K562 (cell line): ENCODE measurements around the gene DLX2. TPM values are rescaled to one million over a fixed set of nuclear protein-coding genes. Genes with fewer than 3 reads are reported as not detected.

Experiments used
- ATF7 ChIP-seq: fragments of 450-650 bp; IDR thresholded peaks from 2 replicates; pipeline ENCODE4 v1.7.1; 2014; ENCODE audit warnings: mild to moderate bottlenecking, moderate library complexity
- MCM5 ChIP-seq: fragments of 450-650 bp; IDR thresholded peaks from 2 replicates; pipeline ENCODE4 v1.6.1; 2016; ENCODE audit warnings: low read depth
- PML ChIP-seq: IDR thresholded peaks from 2 replicates; pipeline ENCODE4 v1.6.1; 2012; ENCODE audit warnings: low read length, inconsistent platforms
- SMAD4 ChIP-seq: fragments of 250-450 bp; sonication (Bioruptor Pico); conservative IDR thresholded peaks from 2 replicates; pipeline ENCODE4 v1.8.0; 2021; ENCODE audit warnings: inconsistent platforms, mild to moderate bottlenecking, moderate library complexity
- SMARCE1 ChIP-seq: fragments of 450-650 bp; IDR thresholded peaks from 2 replicates; pipeline ENCODE4 v1.7.1; 2016; ENCODE audit warnings: mild to moderate bottlenecking
- ZNF311 ChIP-seq: fragments of 250-450 bp; sonication (Bioruptor Pico); IDR thresholded peaks from 2 replicates; pipeline ENCODE4 v1.4.0; 2020; ENCODE audit warnings: mild to moderate bottlenecking, moderate library complexity
- ZNF584 ChIP-seq: fragments of 200-800 bp; sonication (Bioruptor generic); IDR thresholded peaks from 2 replicates; pipeline ENCODE4 v1.6.1; 2016; ENCODE audit warnings: low read depth, mild to moderate bottlenecking, missing genetic modification characterization, missing compliant biosample characterization
- ZSCAN32 ChIP-seq: fragments of 450-650 bp; formaldehyde crosslinking; IDR thresholded peaks from 2 replicates; pipeline ENCODE4 v1.4.0; 2020; ENCODE audit warnings: mild to moderate bottlenecking, moderate library complexity
- polyA plus RNA-seq, 8 experiments: library from polyadenylated mRNA; depleted of rRNA in 4 of 8; stranded (reverse) in 5 of 8; unstranded in 3 of 8; fragments of >200 nt; fragmentation: Nextera tagmentation in 2 of 8; fragmentation: Illumina TruSeq in 1 of 8; extraction: Ambion mirVana in 2 of 8; extraction: Trizol in 1 of 8; gene quantifications; 2 replicates each; pipeline versions ENCODE4 v1.2.1 to v1.2.3, GENCODE V29; 2011 to 2014; ENCODE audit warnings: inconsistent platforms in 1 of 8, missing spikeins in 1 of 8
- total RNA-seq, 7 experiments: library from RNA; depleted of rRNA in 6 of 7; stranded (reverse); fragments of >200 nt in 6 of 7; fragmentation: Illumina TruSeq in 2 of 7; extraction: Trizol in 2 of 7; gene quantifications; 2 replicates each; pipeline versions ENCODE4 v1.2.1 to v1.2.3, GENCODE V29; 2011 to 2021; ENCODE audit warnings: low replicate concordance in 1 of 7
- TF ChIP-seq, protein P1 (sequence below): fragments of 450-650 bp; IDR thresholded peaks from 2 replicates; pipeline ENCODE4 v1.6.1; 2017; ENCODE audit warnings: antibody characterized with exemption, mild to moderate bottlenecking
- TF ChIP-seq, protein P2 (sequence below): IDR thresholded peaks from 3 replicates; pipeline ENCODE4 v1.6.1; 2011; ENCODE audit warnings: borderline replicate concordance, mild to moderate bottlenecking, moderate library complexity; ENCODE audit not compliant: insufficient read length; ENCODE audit errors: extremely low read depth
- TF ChIP-seq, protein P3 (sequence below), 2 experiments: fragments of 250-450 bp in 1 of 2; fragments of 450-650 bp in 1 of 2; sonication (Bioruptor Pico) in 1 of 2; IDR thresholded peaks; 2 replicates each; pipeline versions ENCODE4 v1.6.1 to v1.8.0; 2016 to 2021; ENCODE audit warnings: mild to moderate bottlenecking in 2 of 2, moderate library complexity in 2 of 2, missing compliant biosample characterization in 1 of 2, missing genetic modification characterization in 1 of 2
- TF ChIP-seq, protein P4 (sequence below): fragments of 250-450 bp; sonication (Bioruptor Pico); IDR thresholded peaks from 2 replicates; pipeline ENCODE4 v1.8.0; 2021; ENCODE audit warnings: moderate library complexity, mild to moderate bottlenecking, inconsistent platforms

The DLX2 gene
- total and polyA plus RNA-seq, 9 of the 15 experiments (the other 6 are each of a cell fraction or from before 2014, with no cell fraction given): 0.14 to 4.3 (median 0.86) TPM

DNA sequence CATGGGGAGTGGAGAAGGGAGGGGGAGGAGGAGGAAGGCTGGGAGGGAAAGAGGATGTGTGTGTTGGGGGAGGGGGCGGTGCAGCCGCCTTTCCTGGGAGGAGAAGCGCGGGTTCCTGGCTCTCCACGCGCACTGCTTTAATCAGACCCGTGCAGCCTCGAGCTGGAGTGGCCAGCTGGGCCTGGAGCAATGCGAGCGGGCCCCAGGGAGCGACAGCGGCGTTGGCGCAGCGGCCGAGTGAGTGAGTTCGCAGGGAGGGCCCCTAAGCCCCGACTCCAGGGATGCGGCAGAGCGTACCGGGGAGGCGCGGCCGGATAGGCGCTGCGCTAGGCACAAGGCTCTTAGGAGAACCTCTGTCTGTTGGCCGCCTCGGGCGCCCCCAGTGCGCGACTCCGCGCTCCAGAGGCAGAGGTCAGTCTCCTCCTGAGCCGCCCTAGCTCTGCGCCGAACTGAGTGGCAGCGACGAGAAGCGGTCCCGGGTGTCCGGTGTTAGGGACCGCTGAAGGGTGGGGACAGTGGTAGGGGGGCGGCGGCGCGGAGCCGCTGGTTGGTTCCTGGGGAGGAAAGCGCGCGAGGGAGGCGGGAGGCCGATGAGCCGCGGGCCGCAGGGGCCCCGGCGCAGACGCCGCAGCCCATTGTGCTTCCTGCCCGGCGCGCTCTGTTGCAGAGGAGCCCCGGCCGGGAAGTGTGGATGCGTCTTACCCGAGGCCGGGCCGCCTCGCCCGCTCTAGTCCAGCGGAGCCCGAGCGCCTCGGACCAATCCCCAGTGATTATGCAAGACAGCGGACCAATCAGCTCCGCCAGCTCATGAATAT, 17.8 kb downstream of the DLX2 start (continued):
- TF ChIP-seq, protein P1, sequence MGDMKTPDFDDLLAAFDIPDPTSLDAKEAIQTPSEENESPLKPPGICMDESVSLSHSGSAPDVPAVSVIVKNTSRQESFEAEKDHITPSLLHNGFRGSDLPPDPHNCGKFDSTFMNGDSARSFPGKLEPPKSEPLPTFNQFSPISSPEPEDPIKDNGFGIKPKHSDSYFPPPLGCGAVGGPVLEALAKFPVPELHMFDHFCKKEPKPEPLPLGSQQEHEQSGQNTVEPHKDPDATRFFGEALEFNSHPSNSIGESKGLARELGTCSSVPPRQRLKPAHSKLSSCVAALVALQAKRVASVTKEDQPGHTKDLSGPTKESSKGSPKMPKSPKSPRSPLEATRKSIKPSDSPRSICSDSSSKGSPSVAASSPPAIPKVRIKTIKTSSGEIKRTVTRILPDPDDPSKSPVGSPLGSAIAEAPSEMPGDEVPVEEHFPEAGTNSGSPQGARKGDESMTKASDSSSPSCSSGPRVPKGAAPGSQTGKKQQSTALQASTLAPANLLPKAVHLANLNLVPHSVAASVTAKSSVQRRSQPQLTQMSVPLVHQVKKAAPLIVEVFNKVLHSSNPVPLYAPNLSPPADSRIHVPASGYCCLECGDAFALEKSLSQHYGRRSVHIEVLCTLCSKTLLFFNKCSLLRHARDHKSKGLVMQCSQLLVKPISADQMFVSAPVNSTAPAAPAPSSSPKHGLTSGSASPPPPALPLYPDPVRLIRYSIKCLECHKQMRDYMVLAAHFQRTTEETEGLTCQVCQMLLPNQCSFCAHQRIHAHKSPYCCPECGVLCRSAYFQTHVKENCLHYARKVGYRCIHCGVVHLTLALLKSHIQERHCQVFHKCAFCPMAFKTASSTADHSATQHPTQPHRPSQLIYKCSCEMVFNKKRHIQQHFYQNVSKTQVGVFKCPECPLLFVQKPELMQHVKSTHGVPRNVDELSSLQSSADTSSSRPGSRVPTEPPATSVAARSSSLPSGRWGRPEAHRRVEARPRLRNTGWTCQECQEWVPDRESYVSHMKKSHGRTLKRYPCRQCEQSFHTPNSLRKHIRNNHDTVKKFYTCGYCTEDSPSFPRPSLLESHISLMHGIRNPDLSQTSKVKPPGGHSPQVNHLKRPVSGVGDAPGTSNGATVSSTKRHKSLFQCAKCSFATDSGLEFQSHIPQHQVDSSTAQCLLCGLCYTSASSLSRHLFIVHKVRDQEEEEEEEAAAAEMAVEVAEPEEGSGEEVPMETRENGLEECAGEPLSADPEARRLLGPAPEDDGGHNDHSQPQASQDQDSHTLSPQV: 0 out of 2 replicates have a peak, but pooled peaks have one; percentile 50
- TF ChIP-seq ZNF311 (no peak), MCM5 (no peak), ZNF584 (CRISPR knock-in tag) (no peak), ATF7 (0 out of 2 replicates have a peak, but pooled peaks have one; percentile 70), SMARCE1 (peak; percentile 64; the same call in 1 of the 2 replicates), ZSCAN32 (CRISPR knock-in tag) (peak; percentile 92), SMAD4 (CRISPR knock-in tag) (peak; percentile 65; the same call in 1 of the 2 replicates), PML (peak; percentile 66; the same call in 1 of the 2 replicates)
- TF ChIP-seq, protein P2, sequence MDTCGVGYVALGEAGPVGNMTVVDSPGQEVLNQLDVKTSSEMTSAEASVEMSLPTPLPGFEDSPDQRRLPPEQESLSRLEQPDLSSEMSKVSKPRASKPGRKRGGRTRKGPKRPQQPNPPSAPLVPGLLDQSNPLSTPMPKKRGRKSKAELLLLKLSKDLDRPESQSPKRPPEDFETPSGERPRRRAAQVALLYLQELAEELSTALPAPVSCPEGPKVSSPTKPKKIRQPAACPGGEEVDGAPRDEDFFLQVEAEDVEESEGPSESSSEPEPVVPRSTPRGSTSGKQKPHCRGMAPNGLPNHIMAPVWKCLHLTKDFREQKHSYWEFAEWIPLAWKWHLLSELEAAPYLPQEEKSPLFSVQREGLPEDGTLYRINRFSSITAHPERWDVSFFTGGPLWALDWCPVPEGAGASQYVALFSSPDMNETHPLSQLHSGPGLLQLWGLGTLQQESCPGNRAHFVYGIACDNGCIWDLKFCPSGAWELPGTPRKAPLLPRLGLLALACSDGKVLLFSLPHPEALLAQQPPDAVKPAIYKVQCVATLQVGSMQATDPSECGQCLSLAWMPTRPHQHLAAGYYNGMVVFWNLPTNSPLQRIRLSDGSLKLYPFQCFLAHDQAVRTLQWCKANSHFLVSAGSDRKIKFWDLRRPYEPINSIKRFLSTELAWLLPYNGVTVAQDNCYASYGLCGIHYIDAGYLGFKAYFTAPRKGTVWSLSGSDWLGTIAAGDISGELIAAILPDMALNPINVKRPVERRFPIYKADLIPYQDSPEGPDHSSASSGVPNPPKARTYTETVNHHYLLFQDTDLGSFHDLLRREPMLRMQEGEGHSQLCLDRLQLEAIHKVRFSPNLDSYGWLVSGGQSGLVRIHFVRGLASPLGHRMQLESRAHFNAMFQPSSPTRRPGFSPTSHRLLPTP: no peak
- TF ChIP-seq, protein P3, sequence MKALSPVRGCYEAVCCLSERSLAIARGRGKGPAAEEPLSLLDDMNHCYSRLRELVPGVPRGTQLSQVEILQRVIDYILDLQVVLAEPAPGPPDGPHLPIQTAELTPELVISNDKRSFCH (CRISPR knock-in tag; IDR thresholded peaks at IDR 0.05): no peak
- TF ChIP-seq, protein P3 (tag; IDR thresholded peaks at IDR 0.05): peak; percentile 66
- TF ChIP-seq, protein P4, sequence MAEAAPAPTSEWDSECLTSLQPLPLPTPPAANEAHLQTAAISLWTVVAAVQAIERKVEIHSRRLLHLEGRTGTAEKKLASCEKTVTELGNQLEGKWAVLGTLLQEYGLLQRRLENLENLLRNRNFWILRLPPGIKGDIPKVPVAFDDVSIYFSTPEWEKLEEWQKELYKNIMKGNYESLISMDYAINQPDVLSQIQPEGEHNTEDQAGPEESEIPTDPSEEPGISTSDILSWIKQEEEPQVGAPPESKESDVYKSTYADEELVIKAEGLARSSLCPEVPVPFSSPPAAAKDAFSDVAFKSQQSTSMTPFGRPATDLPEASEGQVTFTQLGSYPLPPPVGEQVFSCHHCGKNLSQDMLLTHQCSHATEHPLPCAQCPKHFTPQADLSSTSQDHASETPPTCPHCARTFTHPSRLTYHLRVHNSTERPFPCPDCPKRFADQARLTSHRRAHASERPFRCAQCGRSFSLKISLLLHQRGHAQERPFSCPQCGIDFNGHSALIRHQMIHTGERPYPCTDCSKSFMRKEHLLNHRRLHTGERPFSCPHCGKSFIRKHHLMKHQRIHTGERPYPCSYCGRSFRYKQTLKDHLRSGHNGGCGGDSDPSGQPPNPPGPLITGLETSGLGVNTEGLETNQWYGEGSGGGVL: no peak
